ENCODE results near the gene COPG2. TPM values are rescaled to one million over a fixed set of nuclear protein-coding genes. Genes with fewer than 3 reads are reported as not detected.

COPG2 gene
- total RNA-seq, 1 donor, result 47.9 TPM

GRCh38 chr7:130674456-130674855 lies 5.9 kb upstream of the COPG2 start:
- no peak for DNase-seq (ENCODE audit: low read depth)
- H3K4me3 ChIP-seq (ENCODE audit: low read depth, low read length), result no peak overlapping the region
- TF ChIP-seq, protein P1, sequence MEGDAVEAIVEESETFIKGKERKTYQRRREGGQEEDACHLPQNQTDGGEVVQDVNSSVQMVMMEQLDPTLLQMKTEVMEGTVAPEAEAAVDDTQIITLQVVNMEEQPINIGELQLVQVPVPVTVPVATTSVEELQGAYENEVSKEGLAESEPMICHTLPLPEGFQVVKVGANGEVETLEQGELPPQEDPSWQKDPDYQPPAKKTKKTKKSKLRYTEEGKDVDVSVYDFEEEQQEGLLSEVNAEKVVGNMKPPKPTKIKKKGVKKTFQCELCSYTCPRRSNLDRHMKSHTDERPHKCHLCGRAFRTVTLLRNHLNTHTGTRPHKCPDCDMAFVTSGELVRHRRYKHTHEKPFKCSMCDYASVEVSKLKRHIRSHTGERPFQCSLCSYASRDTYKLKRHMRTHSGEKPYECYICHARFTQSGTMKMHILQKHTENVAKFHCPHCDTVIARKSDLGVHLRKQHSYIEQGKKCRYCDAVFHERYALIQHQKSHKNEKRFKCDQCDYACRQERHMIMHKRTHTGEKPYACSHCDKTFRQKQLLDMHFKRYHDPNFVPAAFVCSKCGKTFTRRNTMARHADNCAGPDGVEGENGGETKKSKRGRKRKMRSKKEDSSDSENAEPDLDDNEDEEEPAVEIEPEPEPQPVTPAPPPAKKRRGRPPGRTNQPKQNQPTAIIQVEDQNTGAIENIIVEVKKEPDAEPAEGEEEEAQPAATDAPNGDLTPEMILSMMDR (IDR thresholded peaks at IDR 0.05; ENCODE audit: insufficient read depth, low read depth, low read length), result no peak

DNA sequence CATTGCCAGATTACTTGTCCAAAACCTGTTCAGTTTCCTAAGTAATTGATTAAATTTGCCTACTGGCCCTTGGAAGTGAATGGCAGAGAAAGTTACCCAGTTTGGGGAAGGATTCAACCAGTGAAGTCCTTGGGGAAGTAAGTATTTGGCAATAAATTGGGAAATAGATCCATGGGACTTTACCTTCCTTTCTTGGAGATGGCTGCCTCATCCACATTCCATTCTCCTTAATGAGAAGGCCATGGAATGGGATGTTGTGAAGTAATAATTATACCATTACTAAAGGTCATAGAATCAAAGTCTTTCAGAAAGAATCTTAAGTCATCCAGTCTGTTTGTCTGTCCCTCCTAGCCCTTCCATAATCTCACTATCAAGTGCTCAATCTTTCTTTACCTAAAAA lies 4.5 kb upstream of the COPG2 start:
- DNase-seq (ENCODE audit: low read depth), result no peak
- H3K4me3 ChIP-seq (ENCODE audit: low read depth, low read length), result no peak overlapping the region
- TF ChIP-seq, protein P1 (IDR thresholded peaks at IDR 0.05; ENCODE audit: insufficient read depth, low read depth, low read length), result no peak

GRCh38 chr7:130672146-130672545 lies 3.6 kb upstream of the COPG2 start:
- no peak overlapping the region for H3K4me3 ChIP-seq (ENCODE audit: low read depth, low read length)
- TF ChIP-seq, protein P1 (IDR thresholded peaks at IDR 0.05; ENCODE audit: insufficient read depth, low read depth, low read length), result no peak

DNA sequence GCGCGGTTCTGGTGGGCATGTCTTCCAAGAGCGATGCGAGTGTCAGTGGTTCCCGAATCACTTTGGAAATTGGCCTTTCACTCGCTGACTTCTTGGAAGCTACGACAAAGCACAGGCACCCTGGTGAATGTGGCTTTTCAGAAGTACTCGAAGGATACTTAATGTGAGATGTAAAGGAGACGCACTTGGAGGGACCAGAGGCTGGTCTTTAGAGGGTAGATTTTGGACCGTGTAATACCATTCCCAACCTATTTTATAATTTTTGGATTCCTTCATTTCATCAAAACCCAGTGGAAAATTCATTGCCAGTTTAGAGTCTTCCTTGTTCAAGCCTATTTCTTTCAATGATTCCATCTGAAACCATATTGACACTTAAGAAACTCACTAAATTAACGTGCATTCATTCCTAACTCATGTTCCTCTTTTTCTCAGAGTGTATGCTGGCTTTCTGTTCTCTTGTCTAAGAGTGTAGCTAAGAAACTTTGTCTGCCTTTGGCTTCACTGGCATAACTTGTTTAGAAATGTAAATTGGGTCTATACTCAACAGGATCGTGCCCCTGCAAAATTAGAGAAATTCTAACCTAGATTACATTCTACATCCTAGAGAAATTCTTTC lies 645 bp upstream of the COPG2 start:
- TF ChIP-seq, protein P1 (IDR thresholded peaks at IDR 0.05; ENCODE audit: insufficient read depth, low read depth, low read length), result no peak
- DNase-seq (ENCODE audit: low read depth), result no peak

More at GRCh38 chr7:130672146-130672545, 3.6 kb upstream of the COPG2 start:
- no peak for DNase-seq (ENCODE audit: low read depth)

DNA sequence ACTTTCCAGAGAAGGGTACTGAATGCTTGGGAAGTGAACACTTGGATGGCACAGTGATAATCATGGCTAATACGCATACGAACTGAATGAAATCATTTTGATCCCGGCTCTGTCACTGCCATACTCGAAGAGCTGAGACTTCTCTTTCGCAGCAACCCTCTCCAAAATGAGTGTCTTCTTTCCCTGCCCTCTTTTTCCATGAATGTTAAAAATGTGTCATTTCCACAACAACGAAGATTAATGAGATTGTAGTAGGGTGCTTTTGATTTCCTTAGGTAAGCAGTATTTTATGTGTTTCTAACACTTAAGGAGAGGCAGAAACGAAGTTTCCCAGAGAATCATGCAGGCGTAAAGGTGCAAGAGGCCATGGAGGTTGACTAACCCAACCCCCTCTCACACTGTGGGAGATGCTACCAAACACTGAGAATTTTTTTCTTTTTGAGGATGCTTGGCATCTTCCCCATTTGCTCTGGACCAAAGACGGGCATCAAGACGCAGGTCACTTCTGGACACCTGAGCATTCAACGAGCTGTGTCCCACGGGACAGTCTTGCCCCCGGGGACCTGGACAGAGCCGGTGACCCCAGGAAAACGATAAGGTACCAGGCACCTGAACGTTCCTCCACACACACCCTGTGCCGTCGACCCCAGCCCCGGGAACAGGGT lies 823 bp downstream of the COPG2 start:
- TF ChIP-seq, protein P1 (IDR thresholded peaks at IDR 0.05; ENCODE audit: insufficient read depth, low read depth, low read length), result peak; percentile 5
- peak overlapping the region; percentile 77 for H3K4me3 ChIP-seq (ENCODE audit: low read depth, low read length)
- DNase-seq (ENCODE audit: low read depth), result peak; percentile 16

More for the DNA sequence above, 645 bp upstream of the COPG2 start:
- H3K4me3 ChIP-seq (ENCODE audit: low read depth, low read length), result peak overlapping the region; percentile 77

GRCh38 chr7:130662426-130662825 lies 6.1 kb downstream of the COPG2 start:
- DNase-seq (ENCODE audit: low read depth), result no peak

More at GRCh38 chr7:130662426-130662825, 6.1 kb downstream of the COPG2 start:
- TF ChIP-seq, protein P1 (IDR thresholded peaks at IDR 0.05; ENCODE audit: insufficient read depth, low read depth, low read length), result no peak
- H3K4me3 ChIP-seq (ENCODE audit: low read depth, low read length), result no peak overlapping the region
